Activated CD4-positive, alpha-beta T cell treated with anti-CD3 and anti-CD28 coated beads for 4 hours (primary cell): ENCODE data around the gene WHRN.
A peak's percentile ranks its signal among the peaks of the same experiment; 100 is the strongest.

ENCODE experiments used
- DNase-seq, 2 donors: peaks; one replicate each; pipeline ENCODE4 v3.0.0-alpha.2; 2020

The WHRN gene

DNA sequence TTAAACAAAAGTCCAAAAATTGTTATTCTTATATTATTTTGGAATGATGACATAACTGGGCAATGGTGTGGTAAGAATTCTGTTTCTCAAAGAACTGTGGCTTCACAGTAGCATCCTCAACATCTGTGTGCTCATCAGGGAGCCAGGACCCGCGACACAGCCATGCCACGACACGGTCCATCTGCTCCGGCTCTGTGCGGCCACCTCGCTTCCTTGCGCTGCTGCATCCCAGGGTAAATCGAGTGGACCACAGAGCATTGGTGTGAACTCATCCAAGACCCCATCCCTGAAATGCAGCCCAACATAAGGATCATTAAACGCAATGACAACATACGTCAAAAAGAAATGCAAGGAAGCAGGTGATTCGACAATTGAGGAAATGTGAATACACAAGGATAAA lies 15.3 kb downstream of the WHRN start:
- no peak for DNase-seq

DNA sequence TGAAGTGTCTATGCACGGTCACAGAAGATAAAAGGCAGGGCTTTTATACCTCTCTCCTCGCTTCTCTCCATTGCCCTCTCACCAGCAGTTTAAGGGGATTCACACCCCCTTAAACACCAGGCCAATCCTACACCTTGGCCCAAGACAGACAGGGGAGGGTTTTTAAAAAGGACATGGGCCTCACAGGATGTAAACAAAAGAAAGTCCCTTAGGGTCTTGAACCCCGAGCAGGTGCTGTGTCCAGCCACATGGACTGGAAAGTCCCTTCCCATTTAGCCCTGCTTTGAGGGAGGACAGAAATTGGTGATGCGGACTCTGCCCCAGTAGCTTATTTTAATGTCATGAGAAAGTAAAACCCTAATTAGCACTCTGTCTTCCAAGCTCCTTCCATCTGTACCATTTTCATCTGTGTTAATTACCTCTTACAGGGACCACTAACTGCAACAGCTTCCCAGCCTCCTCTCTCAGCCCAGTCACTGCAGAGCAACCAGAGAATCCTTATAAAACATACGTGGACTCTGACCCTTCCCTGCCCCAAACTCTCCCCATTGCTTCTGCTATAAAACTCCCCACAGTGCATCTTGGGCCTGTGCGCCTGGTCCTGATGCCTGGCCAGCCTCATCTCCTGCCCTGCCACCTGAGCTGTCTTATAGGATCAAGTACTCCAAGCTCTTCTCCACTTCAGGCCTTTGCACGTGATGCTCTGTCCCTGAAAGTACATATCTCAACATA lies 16.7 kb downstream of the WHRN start:
- DNase-seq = no peak

DNA sequence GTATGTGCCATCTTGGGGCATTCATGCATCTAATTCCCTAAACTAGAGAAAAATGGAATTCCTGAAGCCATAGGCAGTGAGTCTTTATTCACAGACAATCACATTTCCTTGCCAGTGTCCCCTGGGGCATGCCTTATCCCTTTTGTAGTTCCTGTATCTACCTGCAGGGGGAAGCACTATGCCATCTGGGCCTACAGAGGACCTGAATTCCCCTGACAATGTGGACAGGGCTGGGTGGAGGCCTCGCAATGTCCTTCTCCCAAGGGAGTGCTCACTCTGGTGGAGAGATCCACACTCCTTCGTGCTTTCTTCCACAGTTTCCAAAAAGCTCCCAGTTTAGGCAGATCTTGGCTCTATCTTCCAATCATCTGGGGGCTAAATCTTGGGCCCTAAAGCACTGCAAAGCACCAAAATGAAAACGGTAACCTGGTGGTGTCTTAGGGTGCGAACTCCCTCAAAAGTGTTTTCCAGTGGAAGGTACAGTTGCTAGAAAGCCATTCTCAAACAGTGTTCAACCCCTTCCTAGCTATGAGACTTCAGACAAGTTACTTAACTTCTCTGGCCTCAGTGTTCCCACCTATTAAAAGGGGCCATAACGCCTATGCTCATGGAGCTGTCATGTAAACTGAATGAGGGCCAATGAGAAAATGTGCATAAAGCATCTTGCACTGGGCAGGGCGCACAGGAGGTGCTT lies 17.5 kb downstream of the WHRN start:
- peak; percentile 52 to 75 for DNase-seq

DNA sequence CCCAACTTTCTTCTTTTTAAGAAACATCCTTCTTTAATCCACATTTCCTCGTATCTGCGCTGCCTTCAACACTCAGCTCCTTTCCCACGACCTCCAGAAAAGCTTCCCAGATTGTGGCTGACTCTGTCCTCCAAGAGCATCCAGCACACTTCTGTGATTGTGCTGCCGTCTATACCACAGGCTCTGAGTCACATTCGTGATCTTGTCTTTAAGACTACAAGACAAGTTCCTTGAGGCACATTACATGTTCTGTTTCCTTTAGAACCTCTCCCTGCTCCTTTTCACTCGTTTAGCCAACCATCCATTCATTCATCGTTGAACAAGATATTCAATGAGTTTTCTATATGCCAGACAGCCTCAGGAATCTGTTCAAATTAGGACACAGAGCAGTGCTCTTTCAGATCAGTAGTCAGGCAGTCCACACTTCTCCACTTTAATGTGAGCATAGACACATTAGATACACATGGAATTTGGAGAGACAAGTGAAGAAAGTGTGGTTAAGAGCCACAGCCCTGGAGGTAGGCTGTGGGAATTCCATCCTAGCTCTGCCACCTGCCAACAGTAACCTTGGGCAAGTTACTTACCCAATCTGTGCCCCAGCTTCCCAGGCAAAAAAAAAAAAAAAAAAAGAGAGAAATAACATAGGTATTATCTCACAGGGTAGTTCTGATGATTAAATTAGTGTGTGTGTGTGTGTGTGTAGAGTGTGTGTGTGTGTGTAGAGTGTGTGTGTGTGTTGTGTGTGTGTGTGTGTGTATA lies 18.9 kb downstream of the WHRN start:
- DNase-seq = no peak

DNA sequence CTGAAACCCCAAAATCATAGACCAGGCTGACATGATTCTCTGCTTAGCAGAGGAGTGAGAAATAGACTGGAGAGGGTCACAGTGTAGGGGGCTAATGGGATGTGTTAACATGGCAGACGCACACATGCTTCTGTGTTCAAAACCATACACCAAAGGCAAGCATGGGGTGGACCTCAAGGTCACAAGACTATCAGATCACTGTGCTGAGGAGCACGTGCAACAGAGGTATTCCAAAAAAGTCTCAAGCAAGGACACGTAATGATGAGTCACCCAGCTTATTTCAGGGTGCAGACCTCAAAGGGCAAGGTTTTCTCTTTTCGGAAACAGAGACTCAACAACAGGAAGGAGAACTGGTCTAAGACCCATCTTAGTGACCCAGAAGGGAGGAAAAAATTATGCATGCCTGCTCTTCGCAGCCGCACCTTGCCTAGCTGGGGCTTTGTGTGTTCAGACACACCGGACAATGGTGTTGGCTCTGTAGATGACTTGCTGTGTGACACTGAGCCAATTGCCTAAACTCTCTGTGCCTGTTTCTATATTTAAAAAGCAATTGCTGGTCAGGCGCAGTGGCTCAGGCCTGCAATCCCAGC lies 20.3 kb downstream of the WHRN start:
- DNase-seq = peak; percentile 52 to 53

DNA sequence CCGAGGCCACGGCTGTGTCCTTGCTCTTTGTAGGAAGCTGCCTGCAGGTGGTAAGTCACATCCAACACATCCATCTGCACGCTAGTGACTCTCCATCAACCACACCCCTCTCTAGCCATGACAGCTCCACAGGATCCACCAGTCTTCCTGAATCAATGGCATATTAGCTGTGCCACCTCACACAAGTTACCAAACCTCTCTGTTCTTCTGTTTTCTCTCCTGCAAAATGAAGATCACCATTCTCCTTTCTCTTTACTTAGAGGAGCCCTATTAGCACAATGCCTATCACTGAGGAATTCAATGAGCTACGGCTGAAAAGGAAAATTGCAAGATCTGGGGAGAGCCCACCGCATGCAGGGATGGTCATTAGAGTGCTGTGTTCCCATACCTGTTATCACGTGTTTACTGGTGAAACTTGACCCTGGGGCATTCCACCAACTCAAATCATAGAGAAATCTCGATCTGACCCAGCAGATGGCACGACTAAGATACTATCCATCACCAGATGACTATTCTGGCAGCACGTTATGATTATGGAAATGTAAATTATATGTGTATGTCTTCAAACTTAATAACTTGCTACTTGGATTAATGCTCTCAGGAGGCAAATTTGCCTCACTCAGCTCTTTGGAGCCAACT lies 20.9 kb downstream of the WHRN start:
- DNase-seq = no peak

DNA sequence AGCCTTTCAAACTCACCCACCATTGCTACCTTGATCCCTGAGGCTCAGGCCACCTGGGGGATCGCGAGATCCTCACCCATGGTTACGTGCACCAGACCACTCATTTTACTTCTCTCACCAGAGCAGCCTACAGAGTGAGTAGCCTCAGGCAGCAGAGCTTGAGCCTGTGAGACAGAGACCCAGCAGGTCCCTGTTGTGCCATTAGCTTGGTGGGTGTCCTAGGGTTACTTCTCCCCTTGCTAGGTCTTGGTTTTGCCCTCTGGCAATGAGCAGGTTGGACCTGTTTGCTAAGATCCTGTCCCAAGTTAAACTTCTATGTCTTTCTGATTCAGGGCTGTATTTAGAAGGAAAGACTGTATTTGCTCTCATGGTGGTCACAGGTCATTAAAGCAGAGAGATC lies 21.8 kb downstream of the WHRN start:
- DNase-seq = no peak

DNA sequence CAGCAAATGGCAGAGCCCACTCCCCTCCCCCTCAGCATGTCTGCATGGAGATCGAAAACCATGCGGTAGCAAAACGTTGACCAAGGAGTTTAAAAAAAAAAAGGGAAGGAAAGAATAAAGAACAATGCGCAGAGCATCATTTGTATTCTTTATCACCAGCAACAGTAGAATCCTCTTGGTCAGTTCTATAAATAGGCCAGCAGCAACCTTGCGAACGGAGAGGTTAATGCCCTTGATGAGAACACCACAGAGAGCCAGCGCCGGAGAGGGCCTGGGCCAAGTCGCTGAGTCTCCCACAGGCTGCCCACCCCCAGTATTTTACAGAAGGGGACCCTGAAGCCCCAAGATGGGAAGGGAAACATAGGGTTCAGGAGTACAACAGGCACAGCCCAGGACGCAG lies 22.7 kb downstream of the WHRN start:
- DNase-seq = no peak

DNA sequence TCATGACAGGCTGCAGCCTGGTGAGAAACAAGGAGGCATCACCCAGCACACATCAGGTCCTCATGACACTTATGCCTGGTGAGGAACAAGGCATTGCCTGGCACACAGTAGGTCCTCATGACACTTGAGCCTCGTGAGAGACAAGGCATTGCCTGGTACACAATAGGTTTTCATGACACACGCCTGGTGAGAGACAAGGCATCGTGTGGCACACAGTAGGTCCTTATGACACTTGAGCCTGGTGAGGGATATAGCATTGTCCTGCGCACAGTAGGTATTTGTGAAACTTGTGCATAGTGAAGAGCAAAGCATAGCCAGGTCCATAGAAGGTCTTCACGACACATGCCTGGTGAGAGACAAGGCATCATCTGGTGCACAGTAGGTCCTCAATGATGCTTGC lies 23.5 kb downstream of the WHRN start:
- no peak for DNase-seq

DNA sequence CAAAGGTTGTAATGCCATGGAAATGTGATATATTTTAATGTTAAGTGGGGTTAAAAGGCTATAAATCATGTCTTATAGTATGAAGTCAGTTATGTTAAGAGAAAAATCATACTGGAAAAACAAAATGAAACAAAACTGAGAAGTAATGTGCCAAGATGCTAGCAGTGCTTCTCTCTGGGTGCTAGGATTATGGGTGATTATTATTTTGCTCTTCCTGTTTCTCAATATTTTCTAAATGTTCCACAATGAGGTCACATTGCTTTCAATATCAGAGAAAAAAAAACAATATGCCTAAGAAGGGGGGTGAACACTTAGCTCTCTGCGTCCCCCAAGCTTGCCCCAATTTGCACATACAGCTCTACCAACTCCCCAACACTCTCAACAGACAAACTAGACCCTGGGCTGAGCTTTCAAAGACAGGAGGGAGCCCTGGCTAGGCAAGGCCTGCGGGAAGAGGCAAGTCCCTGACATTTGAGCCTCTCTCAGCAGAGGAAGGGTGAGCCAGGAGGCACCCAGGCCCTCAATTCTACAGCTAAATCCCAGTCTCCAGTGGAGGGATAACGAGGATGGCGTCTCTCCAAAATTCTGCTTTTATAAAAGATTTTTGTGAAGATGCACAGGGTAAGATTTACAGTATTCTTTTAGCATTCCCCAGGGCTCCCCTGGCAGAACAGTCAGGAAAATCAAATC lies 24.4 kb downstream of the WHRN start:
- DNase-seq = no peak

DNA sequence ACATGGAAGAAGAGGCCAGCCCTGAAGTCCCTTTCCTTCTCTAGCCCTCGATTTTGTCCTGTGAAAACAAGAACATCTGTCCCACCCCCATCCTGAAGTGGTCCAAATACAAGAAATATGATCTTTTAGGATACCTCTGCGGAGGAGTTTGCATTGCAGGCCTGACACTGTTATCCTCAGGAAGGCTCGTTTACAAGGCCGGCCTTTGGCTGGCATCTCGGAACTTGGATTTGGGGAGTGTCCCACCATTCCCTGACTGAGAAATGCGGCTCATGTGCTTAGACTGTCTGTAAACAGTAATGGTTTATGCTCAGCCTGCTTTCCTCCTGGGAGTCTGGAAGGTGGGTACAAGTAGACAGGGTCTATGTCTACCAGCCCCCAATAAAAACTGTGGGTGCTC lies 26.4 kb downstream of the WHRN start:
- DNase-seq = no peak

DNA sequence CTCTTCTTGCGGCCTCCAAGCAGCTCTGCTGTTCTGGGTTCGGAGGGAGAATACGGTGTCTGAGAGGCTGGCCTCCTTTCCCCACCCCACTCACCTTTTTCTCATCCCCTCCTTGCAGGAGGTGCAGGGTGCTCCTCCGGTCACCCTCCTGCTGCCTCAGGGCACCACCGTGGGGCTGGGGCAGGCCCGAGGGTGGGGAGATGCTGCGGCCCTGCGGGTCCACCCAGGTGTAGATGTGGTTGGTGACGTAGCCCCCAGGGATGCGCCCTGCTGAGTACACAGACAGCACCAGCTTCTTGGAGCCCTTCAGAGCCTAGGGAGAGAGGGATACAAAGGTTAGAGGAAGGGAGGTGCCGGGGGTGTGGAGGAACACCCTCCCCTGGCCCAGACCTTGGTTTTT lies 26.8 kb downstream of the WHRN start:
- no peak for DNase-seq

DNA sequence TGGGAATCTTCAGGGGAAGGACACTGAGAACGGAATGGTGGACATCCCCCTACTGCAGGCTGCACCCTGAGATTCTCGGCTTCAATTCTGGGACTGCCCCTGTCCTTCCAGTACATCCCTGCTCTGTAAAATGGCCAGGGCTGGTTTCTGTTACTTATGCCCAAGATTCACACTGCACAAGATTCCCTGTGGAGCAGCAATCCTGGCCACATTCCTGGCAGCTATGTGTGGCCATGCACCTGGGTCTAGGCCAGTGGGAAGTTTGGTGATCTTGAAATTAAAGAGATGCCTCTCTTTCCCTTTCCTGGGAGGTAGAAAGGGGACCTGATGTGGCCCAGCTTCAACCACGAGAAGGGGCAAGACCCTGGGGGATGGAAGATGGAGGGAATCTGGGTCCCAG lies 27.6 kb downstream of the WHRN start:
- no peak for DNase-seq

DNA sequence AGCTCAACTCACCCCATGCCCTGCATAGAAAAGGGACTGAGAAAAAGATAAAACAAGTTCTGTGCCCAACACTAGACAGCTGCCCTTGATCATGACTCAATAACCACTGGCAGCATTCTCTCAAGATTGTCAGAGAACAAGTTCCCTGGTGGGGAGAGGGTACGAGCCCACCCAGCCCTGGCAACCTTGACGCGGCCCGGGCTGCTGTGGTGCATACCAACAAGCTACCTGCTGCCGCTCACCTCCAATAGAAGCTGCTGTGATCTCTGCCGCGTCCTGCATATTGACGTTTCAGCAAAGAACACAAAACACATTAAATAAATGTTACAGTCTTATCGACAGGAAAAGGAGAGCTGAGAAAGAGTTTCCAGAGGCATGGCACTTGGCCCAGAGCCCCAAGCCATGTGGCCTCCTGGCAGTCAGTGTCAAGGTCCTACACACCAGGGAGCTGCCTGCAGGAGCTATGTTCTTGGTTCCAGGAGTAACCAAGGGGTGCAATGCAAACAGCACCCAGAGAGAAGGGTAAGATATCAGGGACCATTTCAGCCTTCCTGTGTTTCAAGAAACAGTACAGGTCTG lies 28.3 kb downstream of the WHRN start:
- DNase-seq = no peak

DNA sequence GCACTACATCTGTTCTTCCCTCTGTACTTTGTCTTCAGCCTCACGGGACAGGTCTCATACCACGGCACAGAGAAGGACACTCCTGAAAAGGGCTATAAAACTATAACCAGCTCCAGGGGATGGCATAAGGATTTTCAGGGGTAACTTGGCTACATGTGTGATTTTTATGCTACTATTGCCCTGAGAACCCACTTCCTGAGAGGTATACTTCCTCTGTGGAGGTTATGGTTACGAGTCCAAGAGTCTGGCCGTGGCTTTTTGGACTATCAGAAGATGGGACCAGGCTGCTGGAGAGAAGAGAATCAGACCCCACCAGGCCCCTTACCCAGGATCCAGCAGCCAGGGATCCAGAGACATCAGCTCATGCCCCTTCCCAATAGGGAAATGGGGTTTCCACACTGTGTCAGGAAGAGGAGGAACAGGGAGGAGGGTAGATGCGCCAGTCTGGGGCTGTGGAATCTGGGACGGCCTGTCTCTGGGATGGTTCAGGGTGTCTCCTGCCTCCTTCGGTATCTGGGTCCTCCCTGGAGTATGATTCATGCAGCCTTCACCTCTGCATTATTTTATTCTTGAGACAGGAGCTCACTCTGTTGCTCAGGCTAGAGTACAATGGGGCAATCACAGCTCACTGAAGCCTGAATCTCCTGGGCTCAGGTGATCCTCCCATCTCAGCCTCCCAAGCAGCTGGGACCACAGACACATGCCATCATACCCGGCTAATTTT lies 29.7 kb downstream of the WHRN start:
- DNase-seq = no peak

DNA sequence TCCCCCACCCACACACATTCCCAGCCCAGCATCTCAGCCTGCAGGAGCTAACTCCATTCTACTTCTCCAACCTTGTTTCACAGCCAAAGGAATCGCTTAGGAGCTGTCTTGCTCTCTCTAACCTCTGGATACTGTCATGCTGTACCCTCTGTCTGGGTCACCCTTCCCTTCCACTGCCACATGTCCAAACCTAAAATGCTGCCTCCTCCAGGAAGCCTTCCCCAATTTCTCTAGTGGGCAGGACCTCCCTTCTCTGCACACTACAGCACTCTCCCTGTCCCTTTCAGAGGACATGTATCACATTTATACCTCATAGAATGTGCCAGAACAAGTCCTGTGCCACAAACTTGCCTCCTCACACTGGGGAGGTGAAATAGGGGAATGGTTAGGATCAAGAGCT lies 30.8 kb downstream of the WHRN start:
- no peak for DNase-seq

DNA sequence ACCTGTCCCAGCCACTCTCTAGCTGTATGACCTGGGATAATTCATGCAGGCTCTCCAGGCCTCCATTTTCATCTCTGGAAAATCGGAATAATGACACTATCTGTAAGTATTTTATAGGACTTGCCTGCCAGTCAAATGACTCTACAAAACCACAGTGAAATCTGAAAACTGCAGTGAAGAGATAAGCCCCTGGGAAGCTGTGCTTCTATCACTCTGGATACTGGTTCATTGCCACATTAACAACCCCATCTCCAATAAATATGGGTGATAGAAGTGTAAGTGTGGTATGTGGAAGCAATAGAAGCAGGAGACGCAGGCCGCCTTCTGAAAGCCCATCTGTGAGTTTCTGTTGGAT lies 31.8 kb downstream of the WHRN start:
- DNase-seq = no peak

DNA sequence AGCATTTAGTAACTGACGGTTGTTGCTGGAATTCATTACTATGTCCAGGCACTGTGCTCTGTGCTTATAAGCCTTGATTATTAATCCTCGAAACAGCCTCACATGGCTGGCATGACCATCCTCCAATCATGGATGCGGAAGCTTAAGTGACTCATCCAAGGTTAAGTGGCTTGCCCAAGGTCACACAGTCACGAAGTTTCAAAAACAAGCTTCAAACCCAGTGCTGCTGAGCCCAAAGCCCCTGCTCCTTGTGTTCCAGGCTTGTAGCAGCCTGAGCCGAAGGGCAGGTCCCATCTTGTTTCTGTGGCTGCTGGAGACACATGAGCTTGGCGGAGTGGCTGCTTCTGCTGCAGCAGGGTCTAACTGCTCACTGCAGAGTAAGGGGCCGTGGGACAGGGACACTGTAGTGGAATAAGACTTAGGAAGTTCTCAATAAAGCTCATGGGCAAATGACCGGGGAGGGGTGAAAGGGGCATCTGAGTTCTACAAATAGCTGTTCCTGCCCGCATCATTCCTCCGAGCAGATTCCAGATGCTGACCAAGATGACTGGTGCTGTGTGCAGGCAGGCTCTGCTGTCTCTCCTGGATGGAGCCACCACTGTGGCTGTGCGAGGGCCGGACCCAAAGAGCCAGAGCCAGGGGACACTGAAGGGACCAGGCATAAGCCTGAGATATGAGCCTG lies 32.4 kb downstream of the WHRN start:
- DNase-seq = no peak

DNA sequence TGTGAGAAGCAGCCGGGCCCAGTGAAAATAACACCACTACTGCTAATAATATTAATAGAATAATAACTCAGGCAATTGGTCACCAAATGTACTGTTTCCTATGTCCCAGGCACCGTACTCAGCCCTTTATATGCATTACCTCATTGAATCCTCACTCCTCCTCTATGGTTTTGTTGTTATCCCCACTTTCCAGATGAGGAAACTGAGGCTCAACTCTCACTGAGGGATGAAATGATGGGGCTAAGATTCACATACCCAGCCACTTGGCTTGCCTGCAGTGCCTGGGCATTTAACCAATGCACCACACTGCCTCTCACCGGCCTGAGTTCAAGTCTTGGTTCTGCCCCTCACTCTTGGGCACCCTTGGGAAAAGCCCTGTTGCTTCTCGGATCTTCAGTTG lies 34.1 kb downstream of the WHRN start:
- no peak for DNase-seq

DNA sequence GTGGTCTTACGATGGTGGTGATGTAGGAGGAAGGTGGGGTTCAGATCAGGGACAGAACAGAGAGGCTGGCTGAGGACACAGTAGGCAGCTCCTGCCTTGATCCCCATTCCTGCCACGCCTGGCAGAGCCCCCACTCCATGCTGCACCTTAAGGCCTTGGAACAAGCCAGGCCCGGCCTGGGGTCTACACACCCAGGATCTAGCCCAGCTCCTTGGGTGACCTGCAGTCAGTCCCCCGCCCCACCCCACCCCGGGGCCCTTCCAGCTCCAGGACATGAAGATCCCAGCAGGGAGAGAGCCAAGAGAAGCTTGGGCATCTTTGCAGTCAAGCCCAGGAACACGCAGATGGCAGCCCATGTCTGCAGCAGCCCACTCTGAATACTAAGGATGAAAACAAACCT lies 34.7 kb downstream of the WHRN start:
- no peak for DNase-seq

DNA sequence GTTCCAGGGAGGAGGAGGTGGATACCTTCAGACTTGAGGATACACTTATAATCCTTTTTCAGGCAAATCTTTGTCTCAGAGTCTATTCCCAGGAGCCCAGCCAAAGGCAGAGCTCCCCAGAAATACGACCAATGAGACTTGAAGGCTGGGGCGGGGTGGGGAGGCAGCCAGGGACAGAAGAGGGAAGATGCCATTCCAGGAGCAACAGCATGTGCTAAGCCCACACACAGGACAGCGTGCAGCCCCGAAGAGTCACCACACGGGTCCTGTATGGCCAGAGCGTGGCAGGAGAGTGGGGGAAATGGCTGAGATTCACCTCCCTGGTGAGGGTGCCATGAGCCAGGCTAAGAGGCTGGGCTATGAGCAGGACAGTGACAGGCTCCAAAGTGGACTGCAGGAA lies 35.2 kb downstream of the WHRN start:
- DNase-seq = no peak
